HEK293 (cell line): ENCODE measurements around the gene SOWAHA.
"Not testable (repeated sequence)": the region's sequence is repeated elsewhere in the genome, so short reads cannot be mapped to it uniquely, and the experiment has no call there.

Experiments
- ZNF146 ChIP-seq: fragments of 450-650 bp; formaldehyde crosslinking; IDR thresholded peaks from 2 replicates; pipeline ENCODE4 v1.5.1; 2016; ENCODE audit warnings: missing biosample characterization, missing genetic modification characterization
- ZNF274 ChIP-seq, 2 experiments: fragments of 200-500 bp in 1 of 2; fragments of 450-650 bp in 1 of 2; sonication (Bioruptor generic) in 1 of 2; formaldehyde crosslinking in 1 of 2; IDR thresholded peaks; 2 replicates each; pipeline versions ENCODE4 v1.5.1 to v1.6.1; 2014 to 2016; ENCODE audit warnings: borderline replicate concordance in 1 of 2, inconsistent platforms in 1 of 2, low read length in 1 of 2, missing biosample characterization in 1 of 2, missing genetic modification characterization in 1 of 2
- ZNF561 ChIP-seq: fragments of 450-650 bp; IDR thresholded peaks from 2 replicates; pipeline ENCODE4 v1.5.1; 2018; ENCODE audit warnings: missing biosample characterization, missing genetic modification characterization, borderline replicate concordance
- ZNF843 ChIP-seq: fragments of 450-650 bp; formaldehyde crosslinking; IDR thresholded peaks from 2 replicates; pipeline ENCODE4 v1.5.1; 2016; ENCODE audit warnings: missing biosample characterization, missing genetic modification characterization
- ZSCAN30 ChIP-seq: fragments of 450-650 bp; IDR thresholded peaks from 2 replicates; pipeline ENCODE4 v1.5.1; 2018; ENCODE audit warnings: missing biosample characterization, mild to moderate bottlenecking, missing genetic modification characterization, moderate library complexity
- TF ChIP-seq, protein P1 (sequence below): fragments of 450-650 bp; formaldehyde crosslinking; IDR thresholded peaks from 2 replicates; pipeline ENCODE4 v1.5.1; 2016; ENCODE audit warnings: missing biosample characterization, missing genetic modification characterization
- TF ChIP-seq, protein P2 (sequence below): fragments of 450-650 bp; formaldehyde crosslinking; IDR thresholded peaks from 2 replicates; pipeline ENCODE4 v1.5.1; 2017; ENCODE audit warnings: missing biosample characterization, missing genetic modification characterization
- TF ChIP-seq, protein P3 (sequence below): fragments of 450-650 bp; formaldehyde crosslinking; IDR thresholded peaks from 2 replicates; pipeline ENCODE4 v1.5.1; 2016; ENCODE audit warnings: missing biosample characterization, missing genetic modification characterization
- TF ChIP-seq, protein P4 (sequence below): fragments of 450-650 bp; formaldehyde crosslinking; IDR thresholded peaks from 2 replicates; pipeline ENCODE4 v1.5.1; 2016; ENCODE audit warnings: missing biosample characterization, missing genetic modification characterization

DNA sequence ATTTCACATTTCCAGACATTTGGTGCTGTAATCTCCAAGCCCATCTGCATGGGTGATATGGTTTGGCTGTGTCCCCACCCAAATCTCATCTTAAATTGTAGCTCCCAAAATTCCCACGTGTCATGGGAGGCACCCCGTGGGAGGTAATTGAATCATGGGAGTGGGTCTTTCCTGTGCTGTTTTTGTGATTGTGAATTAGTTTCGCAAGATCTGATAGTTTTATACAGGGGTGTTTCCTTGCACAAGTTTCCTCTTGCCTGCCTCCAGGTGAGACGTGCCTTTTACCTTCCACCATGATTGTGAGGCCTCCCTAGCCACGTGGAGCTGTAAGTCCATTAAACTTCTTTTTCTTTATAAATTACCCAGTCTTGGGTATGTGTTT lies 10.4 kb upstream of the SOWAHA start:
- TF ChIP-seq, protein P1, sequence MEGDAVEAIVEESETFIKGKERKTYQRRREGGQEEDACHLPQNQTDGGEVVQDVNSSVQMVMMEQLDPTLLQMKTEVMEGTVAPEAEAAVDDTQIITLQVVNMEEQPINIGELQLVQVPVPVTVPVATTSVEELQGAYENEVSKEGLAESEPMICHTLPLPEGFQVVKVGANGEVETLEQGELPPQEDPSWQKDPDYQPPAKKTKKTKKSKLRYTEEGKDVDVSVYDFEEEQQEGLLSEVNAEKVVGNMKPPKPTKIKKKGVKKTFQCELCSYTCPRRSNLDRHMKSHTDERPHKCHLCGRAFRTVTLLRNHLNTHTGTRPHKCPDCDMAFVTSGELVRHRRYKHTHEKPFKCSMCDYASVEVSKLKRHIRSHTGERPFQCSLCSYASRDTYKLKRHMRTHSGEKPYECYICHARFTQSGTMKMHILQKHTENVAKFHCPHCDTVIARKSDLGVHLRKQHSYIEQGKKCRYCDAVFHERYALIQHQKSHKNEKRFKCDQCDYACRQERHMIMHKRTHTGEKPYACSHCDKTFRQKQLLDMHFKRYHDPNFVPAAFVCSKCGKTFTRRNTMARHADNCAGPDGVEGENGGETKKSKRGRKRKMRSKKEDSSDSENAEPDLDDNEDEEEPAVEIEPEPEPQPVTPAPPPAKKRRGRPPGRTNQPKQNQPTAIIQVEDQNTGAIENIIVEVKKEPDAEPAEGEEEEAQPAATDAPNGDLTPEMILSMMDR (tag by site-specific recombination): not testable (repeated sequence)
- TF ChIP-seq ZNF274 (IDR thresholded peaks at IDR 0.05; ENCODE audit: low read length); ZNF274 (tag by site-specific recombination; IDR thresholded peaks at IDR 0.05; ENCODE audit: borderline replicate concordance); ZNF843 (tag by site-specific recombination); ZNF561 (tag by site-specific recombination); ZNF146; ZSCAN30: not testable (repeated sequence)
- TF ChIP-seq, protein P2, sequence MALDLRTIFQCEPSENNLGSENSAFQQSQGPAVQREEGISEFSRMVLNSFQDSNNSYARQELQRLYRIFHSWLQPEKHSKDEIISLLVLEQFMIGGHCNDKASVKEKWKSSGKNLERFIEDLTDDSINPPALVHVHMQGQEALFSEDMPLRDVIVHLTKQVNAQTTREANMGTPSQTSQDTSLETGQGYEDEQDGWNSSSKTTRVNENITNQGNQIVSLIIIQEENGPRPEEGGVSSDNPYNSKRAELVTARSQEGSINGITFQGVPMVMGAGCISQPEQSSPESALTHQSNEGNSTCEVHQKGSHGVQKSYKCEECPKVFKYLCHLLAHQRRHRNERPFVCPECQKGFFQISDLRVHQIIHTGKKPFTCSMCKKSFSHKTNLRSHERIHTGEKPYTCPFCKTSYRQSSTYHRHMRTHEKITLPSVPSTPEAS (tag by site-specific recombination): not testable (repeated sequence)
- TF ChIP-seq, protein P3, sequence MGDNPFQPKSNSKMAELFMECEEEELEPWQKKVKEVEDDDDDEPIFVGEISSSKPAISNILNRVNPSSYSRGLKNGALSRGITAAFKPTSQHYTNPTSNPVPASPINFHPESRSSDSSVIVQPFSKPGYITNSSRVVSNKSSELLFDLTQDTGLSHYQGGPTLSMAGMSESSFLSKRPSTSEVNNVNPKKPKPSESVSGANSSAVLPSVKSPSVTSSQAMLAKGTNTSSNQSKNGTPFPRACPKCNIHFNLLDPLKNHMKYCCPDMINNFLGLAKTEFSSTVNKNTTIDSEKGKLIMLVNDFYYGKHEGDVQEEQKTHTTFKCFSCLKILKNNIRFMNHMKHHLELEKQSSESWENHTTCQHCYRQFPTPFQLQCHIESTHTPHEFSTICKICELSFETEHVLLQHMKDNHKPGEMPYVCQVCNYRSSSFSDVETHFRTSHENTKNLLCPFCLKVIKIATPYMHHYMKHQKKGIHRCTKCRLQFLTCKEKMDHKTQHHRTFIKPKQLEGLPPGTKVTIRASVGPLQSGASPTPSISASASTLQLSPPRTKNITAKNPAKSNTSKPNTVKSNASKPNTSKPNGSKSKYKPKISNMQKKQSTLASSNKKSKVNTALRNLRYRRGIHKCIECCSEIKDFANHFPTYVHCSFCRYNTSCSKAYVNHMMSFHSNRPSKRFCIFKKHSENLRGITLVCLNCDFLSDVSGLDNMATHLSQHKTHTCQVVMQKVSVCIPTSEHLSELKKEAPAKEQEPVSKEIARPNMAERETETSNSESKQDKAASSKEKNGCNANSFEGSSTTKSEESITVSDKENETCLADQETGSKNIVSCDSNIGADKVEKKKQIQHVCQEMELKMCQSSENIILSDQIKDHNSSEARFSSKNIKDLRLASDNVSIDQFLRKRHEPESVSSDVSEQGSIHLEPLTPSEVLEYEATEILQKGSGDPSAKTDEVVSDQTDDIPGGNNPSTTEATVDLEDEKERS (tag by site-specific recombination): not testable (repeated sequence)
- TF ChIP-seq, protein P4, sequence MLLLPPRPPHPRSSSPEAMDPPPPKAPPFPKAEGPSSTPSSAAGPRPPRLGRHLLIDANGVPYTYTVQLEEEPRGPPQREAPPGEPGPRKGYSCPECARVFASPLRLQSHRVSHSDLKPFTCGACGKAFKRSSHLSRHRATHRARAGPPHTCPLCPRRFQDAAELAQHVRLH (tag by site-specific recombination): not testable (repeated sequence)
